Measurements from ENCODE around the gene CENPT.

CENPT gene

DNA sequence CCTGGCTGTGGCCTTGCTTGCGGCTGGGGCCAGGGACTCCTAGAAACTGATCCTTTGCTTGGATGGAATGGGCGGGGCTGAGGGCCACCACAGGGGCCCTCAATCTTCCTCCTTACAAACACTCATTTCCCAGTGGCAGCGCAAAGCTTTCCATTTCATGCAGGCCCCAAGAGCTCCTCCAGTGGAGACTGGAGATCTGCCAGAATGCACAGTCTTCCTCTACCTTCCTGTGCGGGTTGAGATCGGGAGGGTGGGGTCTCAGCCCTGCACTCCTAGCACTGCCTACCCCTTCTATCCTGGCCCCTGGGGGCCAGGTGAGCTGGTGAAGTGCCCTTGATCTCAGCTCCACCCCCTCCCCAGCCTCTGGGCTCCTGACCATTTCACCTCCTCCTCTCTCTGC is 38.9 kb upstream of the CENPT start:
- no peak for TF ChIP-seq CTCF (IDR thresholded peaks at IDR 0.05; ENCODE audit: low read depth, low read length)
- no peak overlapping the region for H3K4me3 ChIP-seq (replicated peaks in 1 of 2; ENCODE audit: low read depth in 2 of 2, low read length in 2 of 2)

DNA sequence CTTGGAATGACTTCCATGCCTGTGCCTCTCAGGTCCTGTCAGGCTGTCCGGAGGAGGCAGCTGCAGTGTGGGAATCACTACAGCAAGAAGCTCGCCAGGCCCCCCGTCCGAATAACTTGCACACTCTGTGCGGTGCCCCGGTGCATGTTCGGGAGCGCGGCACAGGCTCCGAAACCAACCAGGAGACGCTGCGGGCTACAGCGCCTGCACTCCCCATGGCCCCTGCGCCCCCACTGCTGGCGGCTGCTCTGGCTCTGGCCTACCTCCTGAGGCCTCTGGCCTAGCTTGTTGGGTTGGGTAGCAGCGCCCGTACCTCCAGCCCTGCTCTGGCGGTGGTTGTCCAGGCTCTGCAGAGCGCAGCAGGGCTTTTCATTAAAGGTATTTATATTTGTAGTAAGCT is 38.5 kb upstream of the CENPT start:
- no peak for DNase-seq (ENCODE audit: low read depth in 2 of 2)
- TF ChIP-seq CTCF (IDR thresholded peaks at IDR 0.05; ENCODE audit: low read depth, low read length), result no peak
- no peak overlapping the region for H3K4me3 ChIP-seq (replicated peaks in 1 of 2; ENCODE audit: low read depth in 2 of 2, low read length in 2 of 2)

More for the DNA sequence above, 38.9 kb upstream of the CENPT start:
- no peak for DNase-seq (ENCODE audit: low read depth in 2 of 2)

DNA sequence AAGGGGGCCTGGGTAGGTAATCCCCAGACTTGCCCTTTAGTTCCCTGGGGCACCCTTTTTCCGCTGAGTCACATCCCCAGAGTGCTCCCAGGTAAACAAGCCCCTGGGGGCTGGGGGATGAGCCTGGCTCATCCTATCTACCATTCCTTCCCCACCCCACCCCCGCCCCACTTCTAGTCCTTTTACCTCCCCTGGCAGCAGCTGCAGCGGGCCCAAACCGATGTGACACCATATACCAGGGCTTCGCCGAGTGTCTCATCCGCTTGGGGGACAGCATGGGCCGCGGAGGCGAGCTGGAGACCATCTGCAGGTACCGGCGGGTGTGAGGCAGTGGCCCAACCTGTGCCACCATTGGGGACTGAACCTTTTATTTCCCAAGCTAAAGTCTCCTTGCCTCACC is 38.1 kb upstream of the CENPT start:
- no peak for DNase-seq (ENCODE audit: low read depth in 2 of 2)

DNA sequence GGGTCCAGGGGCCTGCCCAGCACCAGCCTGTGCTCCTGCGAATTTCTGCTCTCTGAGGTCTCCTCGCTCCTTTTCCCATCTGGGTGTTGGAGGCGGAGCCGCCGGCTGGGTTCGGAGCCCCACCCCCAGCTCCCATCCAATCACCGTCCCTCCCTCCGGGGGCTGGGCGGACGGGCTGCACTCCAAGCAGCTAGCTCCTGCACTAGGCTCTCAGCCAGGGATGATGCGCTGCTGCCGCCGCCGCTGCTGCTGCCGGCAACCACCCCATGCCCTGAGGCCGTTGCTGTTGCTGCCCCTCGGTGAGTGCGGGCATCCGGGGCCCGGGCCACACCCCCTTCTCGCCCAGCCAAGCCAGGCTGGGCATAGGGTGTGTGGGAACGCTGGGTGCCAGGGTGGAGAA is 37.2 kb upstream of the CENPT start, which contains the start of gene NRN1L:
Gene NRN1L, plus strand, starts transcription at position 202 of the 400 bp plus-strand sequence. Its CDS starts 19 bp downstream, at position 221.
- no peak for TF ChIP-seq CTCF (IDR thresholded peaks at IDR 0.05; ENCODE audit: low read depth, low read length)
- no peak within 1 kb of the TSS for H3K4me3 ChIP-seq (replicated peaks in 1 of 2; ENCODE audit: low read depth in 2 of 2, low read length in 2 of 2)
- DNase-seq (ENCODE audit: low read depth in 2 of 2), result peak; percentile 91 to 93

More for the DNA sequence above, 38.1 kb upstream of the CENPT start:
- no peak overlapping the region for H3K4me3 ChIP-seq (replicated peaks in 1 of 2; ENCODE audit: low read depth in 2 of 2, low read length in 2 of 2)
- TF ChIP-seq CTCF (IDR thresholded peaks at IDR 0.05; ENCODE audit: low read depth, low read length), result no peak

GRCh38 chr16:67883872-67884261 is 36.4 kb upstream of the CENPT start:
- TF ChIP-seq CTCF (IDR thresholded peaks at IDR 0.05; ENCODE audit: low read depth, low read length), result peak; percentile 94
- peak; percentile 57 to 65 for DNase-seq (ENCODE audit: low read depth in 2 of 2)
- H3K4me3 ChIP-seq (replicated peaks in 1 of 2; ENCODE audit: low read depth in 2 of 2, low read length in 2 of 2), result no peak overlapping the region

- no peak for TF ChIP-seq CTCF (IDR thresholded peaks at IDR 0.05; ENCODE audit: low read depth, low read length)
- no peak overlapping the region for H3K4me3 ChIP-seq (replicated peaks in 1 of 2; ENCODE audit: low read depth in 2 of 2, low read length in 2 of 2)
- no peak for DNase-seq (ENCODE audit: low read depth in 2 of 2)
Observed at GRCh38 chr16:67883146-67883871, 35.8 kb upstream of the CENPT start.
